GM12873 (cell line): ENCODE measurements around the gene DOK4.

Experiments used
- TF ChIP-seq, protein P1 (sequence below): IDR thresholded peaks from 2 replicates; pipeline ENCODE4 v1.5.1; 2012; ENCODE audit warnings: low read depth, mild to moderate bottlenecking, moderate library complexity, low read length, control low read depth; ENCODE audit not compliant: insufficient read depth; ENCODE audit errors: missing control alignments

The DOK4 gene

GRCh38 chr16:57512296-57513001, 26.2 kb upstream of the DOK4 start:
- TF ChIP-seq, protein P1, sequence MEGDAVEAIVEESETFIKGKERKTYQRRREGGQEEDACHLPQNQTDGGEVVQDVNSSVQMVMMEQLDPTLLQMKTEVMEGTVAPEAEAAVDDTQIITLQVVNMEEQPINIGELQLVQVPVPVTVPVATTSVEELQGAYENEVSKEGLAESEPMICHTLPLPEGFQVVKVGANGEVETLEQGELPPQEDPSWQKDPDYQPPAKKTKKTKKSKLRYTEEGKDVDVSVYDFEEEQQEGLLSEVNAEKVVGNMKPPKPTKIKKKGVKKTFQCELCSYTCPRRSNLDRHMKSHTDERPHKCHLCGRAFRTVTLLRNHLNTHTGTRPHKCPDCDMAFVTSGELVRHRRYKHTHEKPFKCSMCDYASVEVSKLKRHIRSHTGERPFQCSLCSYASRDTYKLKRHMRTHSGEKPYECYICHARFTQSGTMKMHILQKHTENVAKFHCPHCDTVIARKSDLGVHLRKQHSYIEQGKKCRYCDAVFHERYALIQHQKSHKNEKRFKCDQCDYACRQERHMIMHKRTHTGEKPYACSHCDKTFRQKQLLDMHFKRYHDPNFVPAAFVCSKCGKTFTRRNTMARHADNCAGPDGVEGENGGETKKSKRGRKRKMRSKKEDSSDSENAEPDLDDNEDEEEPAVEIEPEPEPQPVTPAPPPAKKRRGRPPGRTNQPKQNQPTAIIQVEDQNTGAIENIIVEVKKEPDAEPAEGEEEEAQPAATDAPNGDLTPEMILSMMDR, result no peak

DNA sequence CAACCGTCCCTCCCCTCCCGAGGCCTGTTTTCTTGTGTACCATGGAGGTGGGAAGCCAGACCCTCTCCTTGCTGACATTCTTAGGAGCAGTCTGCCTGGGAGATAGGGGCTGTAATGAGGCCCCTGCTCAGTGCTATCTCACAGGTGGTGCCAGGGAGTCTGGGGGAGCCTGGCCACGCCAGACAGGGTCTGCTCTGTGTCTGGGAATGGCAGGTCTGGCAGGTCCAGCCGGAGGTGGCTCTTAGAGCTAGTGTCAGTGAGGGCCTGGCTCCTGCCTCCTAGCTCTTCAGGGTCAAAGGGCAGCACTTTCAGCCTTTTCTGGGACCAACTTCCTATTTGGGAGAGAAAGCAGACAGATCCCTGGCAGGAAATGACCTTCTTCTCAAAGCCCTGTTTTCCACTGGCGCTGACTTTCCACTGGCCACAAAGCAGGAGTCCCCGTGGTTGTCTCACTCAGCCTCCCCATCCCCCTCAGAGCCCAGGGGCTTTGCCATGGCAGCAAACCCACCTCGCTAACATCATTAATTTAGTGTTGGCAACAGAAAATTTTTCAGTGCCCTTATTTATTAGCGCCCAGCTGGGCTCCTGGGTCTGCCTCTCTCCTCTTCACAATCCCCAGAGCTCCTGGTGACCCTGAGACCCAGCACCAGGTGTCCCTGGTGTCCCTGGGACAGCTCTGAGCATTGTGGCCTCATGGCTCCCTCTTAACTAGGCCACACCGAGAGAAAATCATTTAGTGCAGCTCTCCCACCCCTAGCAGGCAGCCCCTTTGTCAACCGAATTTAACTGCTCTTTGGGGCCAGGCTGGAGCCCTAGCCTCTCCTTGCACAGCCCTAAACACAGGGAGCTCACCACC, 24.0 kb upstream of the DOK4 start:
- TF ChIP-seq, protein P1, result no peak

DNA sequence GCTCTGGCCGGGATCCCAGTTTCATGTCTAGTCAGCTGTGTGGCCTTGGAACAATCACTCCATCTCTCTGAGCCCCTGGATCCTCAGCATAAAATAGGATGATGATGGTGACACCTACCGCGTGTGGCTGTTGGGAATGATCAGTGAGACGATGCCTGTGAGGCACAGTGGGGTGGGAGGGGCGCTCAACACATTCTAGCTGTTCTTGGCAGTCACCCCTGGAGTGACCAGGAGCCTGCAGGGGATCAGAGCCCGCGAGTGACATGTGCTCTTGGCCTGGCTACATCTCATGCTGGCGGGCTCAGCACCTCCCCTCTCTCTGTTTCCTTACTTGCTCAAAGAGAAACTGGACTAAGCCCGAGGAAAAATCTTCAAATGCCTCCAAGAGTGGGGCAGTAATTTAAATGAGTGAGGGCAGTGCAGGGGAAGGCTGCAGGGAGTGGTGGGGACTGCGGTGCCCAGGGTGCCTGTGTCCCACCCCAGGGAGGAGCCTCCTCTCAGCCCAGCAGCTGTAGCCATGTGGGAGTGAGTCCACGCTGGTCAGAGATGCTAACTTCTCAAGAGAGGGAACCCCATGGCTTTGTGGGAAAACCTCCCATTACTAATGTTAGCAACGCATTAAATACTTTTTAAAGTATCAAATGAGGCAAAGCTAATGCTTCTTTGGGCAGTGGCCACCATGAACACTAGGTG, 23.1 kb upstream of the DOK4 start:
- TF ChIP-seq, protein P1, result no peak

GRCh38 chr16:57508035-57508425, 21.7 kb upstream of the DOK4 start:
- TF ChIP-seq, protein P1, result no peak

- TF ChIP-seq, protein P1, result no peak
Measured at GRCh38 chr16:57507136-57508034, 21.1 kb upstream of the DOK4 start.

GRCh38 chr16:57505169-57505568, 18.9 kb upstream of the DOK4 start:
- TF ChIP-seq, protein P1, result no peak

DNA sequence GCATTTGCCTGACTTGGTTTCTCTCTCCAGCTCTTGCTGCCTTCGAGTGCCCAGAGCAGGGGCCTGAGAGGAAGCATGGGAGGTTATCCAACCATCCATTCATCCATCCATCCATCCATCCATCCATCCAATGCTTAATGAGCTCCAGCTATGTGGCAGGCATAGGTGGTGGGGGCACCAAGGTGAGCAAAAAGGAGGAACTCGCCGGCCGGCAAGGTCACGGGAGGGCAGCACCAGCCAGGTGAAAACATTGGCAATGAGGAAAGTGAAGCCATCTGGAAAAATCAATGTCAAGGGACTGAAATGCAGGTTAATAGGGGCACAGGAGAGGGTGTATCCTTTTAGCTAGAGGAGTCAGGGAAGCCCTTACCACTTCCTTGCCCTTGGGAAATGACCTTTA, 18.2 kb upstream of the DOK4 start:
- TF ChIP-seq, protein P1, result no peak
